ENCODE data around the gene TKT.

- TF ChIP-seq CTCF (IDR thresholded peaks at IDR 0.05 in 4 of 5, conservative IDR thresholded peaks at IDR 0.05 in 1 of 5) (no peak), POLR2A (IDR thresholded peaks at IDR 0.05) (no peak)
These were observed 23.0 kb downstream of the TKT start for GRCh38 chr3:53232641-53233377.
